Trophoblast cell (in vitro differentiated cells and primary cell): ENCODE data around the gene MMP10. TPM values are rescaled to one million over a fixed set of nuclear protein-coding genes. Genes with fewer than 3 reads are reported as not detected.

Source experiments
- DNase-seq, 2 donors: peaks; one replicate each; pipeline ENCODE4 v3.0.0-alpha.2; 2016
- H2AFZ ChIP-seq: 2 replicates; pipeline ENCODE4 v1.6.1; 2013; ENCODE audit warnings: low read length, moderate library complexity, mild to moderate bottlenecking; ENCODE audit not compliant: insufficient read depth, poor library complexity
- H2AK5ac ChIP-seq: 2 replicates; pipeline ENCODE4 v1.6.1; 2013; ENCODE audit warnings: mild to moderate bottlenecking, low read length
- H2BK120ac ChIP-seq: 2 replicates; pipeline ENCODE4 v1.6.1; 2013; ENCODE audit warnings: low read length, mild to moderate bottlenecking, moderate library complexity; ENCODE audit not compliant: insufficient read depth, poor library complexity
- H2BK12ac ChIP-seq: 2 replicates; pipeline ENCODE4 v1.6.1; 2013; ENCODE audit warnings: mild to moderate bottlenecking, low read length, moderate library complexity
- H2BK5ac ChIP-seq: 2 replicates; pipeline ENCODE4 v1.6.1; 2013; ENCODE audit warnings: low read length, low read depth, moderate library complexity, mild to moderate bottlenecking; ENCODE audit not compliant: poor library complexity
- H3K14ac ChIP-seq: 2 replicates; pipeline ENCODE4 v1.6.1; 2013; ENCODE audit warnings: mild to moderate bottlenecking, low read length
- H3K18ac ChIP-seq: 2 replicates; pipeline ENCODE4 v1.6.1; 2013; ENCODE audit warnings: mild to moderate bottlenecking, low read length
- H3K23ac ChIP-seq: 2 replicates; pipeline ENCODE4 v1.6.1; 2013; ENCODE audit warnings: low read length
- H3K27ac ChIP-seq: 2 replicates; pipeline ENCODE4 v1.5.1; 2013; ENCODE audit warnings: low read depth, mild to moderate bottlenecking, inconsistent platforms, low read length, moderate library complexity
- H3K27me3 ChIP-seq: 2 replicates; pipeline ENCODE4 v1.6.1; 2013; ENCODE audit warnings: inconsistent platforms, mild to moderate bottlenecking, low read length, moderate library complexity; ENCODE audit not compliant: insufficient read depth
- H3K36me3 ChIP-seq, 2 experiments: 1 replicate in 1 of 2; 2 replicates in 1 of 2; pipeline ENCODE4 v1.6.1; 2013; ENCODE audit warnings: low read length in 2 of 2, mild to moderate bottlenecking in 2 of 2, moderate library complexity in 1 of 2; ENCODE audit not compliant: insufficient read depth in 2 of 2, control insufficient read depth in 1 of 2
- H3K4ac ChIP-seq: 2 replicates; pipeline ENCODE4 v1.6.1; 2013; ENCODE audit warnings: low read depth, mild to moderate bottlenecking, low read length, moderate library complexity
- H3K4me1 ChIP-seq, 2 experiments: 1 replicate in 1 of 2; 2 replicates in 1 of 2; pipeline ENCODE4 v1.6.1; 2013; ENCODE audit warnings: low read length in 2 of 2, mild to moderate bottlenecking in 2 of 2, moderate library complexity in 1 of 2; ENCODE audit not compliant: insufficient read depth in 2 of 2, control insufficient read depth in 1 of 2
- H3K4me2 ChIP-seq: 2 replicates; pipeline ENCODE4 v1.6.1; 2013; ENCODE audit warnings: inconsistent platforms, mild to moderate bottlenecking, low read length, moderate library complexity
- H3K4me3 ChIP-seq: 2 replicates; pipeline ENCODE4 v1.5.1; 2013; ENCODE audit warnings: mild to moderate bottlenecking, low read depth, low read length, inconsistent platforms
- H3K79me1 ChIP-seq: one replicate; pipeline ENCODE4 v1.6.1; 2013; ENCODE audit warnings: low read length
- H3K79me2 ChIP-seq: 2 replicates; pipeline ENCODE4 v1.6.1; 2013; ENCODE audit warnings: low read length, mild to moderate bottlenecking; ENCODE audit not compliant: control insufficient read depth, insufficient read depth, poor library complexity
- H3K9ac ChIP-seq: 2 replicates; pipeline ENCODE4 v1.6.1; 2013; ENCODE audit warnings: mild to moderate bottlenecking, low read length
- H3K9me3 ChIP-seq: 2 replicates; pipeline ENCODE4 v1.6.1; 2013; ENCODE audit warnings: low read depth, mild to moderate bottlenecking, control low read depth, inconsistent platforms, low read length; ENCODE audit not compliant: insufficient read depth
- H4K12ac ChIP-seq: 2 replicates; pipeline ENCODE4 v1.6.1; 2013; ENCODE audit warnings: low read depth, mild to moderate bottlenecking, low read length, moderate library complexity
- H4K8ac ChIP-seq: 2 replicates; pipeline ENCODE4 v1.6.1; 2013; ENCODE audit warnings: low read depth, mild to moderate bottlenecking, low read length, moderate library complexity
- H4K91ac ChIP-seq: one replicate; pipeline ENCODE4 v1.6.1; 2013; ENCODE audit warnings: low read depth, mild to moderate bottlenecking, low read length, moderate library complexity
- WGBS: extraction: QIAGEN DNeasy Blood & Tissue Kit; methylation state at CpG from one replicate; pipeline ENCODE4 v1.1.7; 2013; ENCODE audit warnings: missing lambda C conversion rate; ENCODE audit not compliant: insufficient read length, insufficient coverage; ENCODE audit errors: extremely low coverage; 5-methylcytosine and 5-hydroxymethylcytosine counted together
- polyA plus RNA-seq: library from polyadenylated mRNA; stranded (reverse); fragments of 200-250 nt; gene quantifications from 2 replicates; pipeline ENCODE4 v1.2.3, GENCODE V29; 2013

Gene MMP10
- 0.92 and 1.1 TPM in 2 replicates for polyA plus RNA-seq

- no CpG with 5 or more reads among the region's 2 CpGs for WGBS
- H4K91ac ChIP-seq, result no peak within 1 kb of the TSS
- no peak within 1 kb of the TSS for H3K14ac ChIP-seq
- DNase-seq, result peak in 1 of 2 donors; percentile 57
- H3K4ac ChIP-seq, result no peak within 1 kb of the TSS
- H3K79me1 ChIP-seq, result no peaks in the 10 kb centered on the region
- H3K23ac ChIP-seq, result no peak within 1 kb of the TSS
- no peak within 1 kb of the TSS for H3K4me3 ChIP-seq
- no peaks in the 10 kb centered on the region for H3K27me3 ChIP-seq
- H4K12ac ChIP-seq, result no peak within 1 kb of the TSS
- no peak within 1 kb of the TSS for H2BK5ac ChIP-seq
- no peak within 1 kb of the TSS for H3K27ac ChIP-seq
- H2BK12ac ChIP-seq, result no peak within 1 kb of the TSS
- H3K36me3 ChIP-seq, result no peaks in the 10 kb centered on the region
- no peak within 1 kb of the TSS for H2AFZ ChIP-seq
- H4K8ac ChIP-seq, result no peak within 1 kb of the TSS
- H2AK5ac ChIP-seq, result no peak within 1 kb of the TSS
- no peaks in the 10 kb centered on the region for H3K9me3 ChIP-seq
- H3K4me2 ChIP-seq, result no peak within 1 kb of the TSS
- H3K18ac ChIP-seq, result no peak within 1 kb of the TSS
- H3K9ac ChIP-seq, result no peak within 1 kb of the TSS
- H3K79me2 ChIP-seq, result no peaks in the 10 kb centered on the region
- peaks cover 0 to 2% of the 10 kb centered on the region in 2 experiments for H3K4me1 ChIP-seq
- no peak within 1 kb of the TSS for H2BK120ac ChIP-seq
Observed at GRCh38 chr11:102780491-102780918, at the start of gene MMP10. Gene MMP10 (minus strand): TSS chr11:102780628. CDS start chr11:102780591, 37 bp downstream.

- no CpG with 5 or more reads among the region's 6 CpGs for WGBS
- Histone ChIP-seq H3K18ac (no peak overlapping the region), H3K36me3 (no peaks in the 10 kb centered on the region), H3K4me3 (no peak overlapping the region), H3K79me1 (peaks cover 7% of the 10 kb centered on the region), H4K8ac (peak overlapping the region; percentile 2), H3K4ac (no peak overlapping the region), H3K4me1 (peaks cover 4 to 9% of the 10 kb centered on the region in 2 experiments), H3K14ac (no peak overlapping the region), H3K4me2 (no peak overlapping the region), H3K9me3 (peaks cover 6% of the 10 kb centered on the region), H2BK12ac (no peak overlapping the region), H3K23ac (no peak overlapping the region), H4K12ac (no peak overlapping the region), H4K91ac (no peak overlapping the region), H2AK5ac (no peak overlapping the region), H3K27ac (peak overlapping the region; percentile 23), H2BK5ac (no peak overlapping the region), H3K27me3 (no peaks in the 10 kb centered on the region), H3K79me2 (no peaks in the 10 kb centered on the region), H2BK120ac (no peak overlapping the region), H3K9ac (no peak overlapping the region), H2AFZ (no peak overlapping the region)
- no peak for DNase-seq
Observed at GRCh38 chr11:102829316-102830000, 49.0 kb upstream of the MMP10 start.

- Histone ChIP-seq H3K79me2 (no peaks in the 10 kb centered on the region), H3K23ac (no peak overlapping the region), H4K12ac (no peak overlapping the region), H3K4me1 (peaks cover 1 to 4% of the 10 kb centered on the region in 2 experiments), H3K4me2 (no peak overlapping the region), H4K91ac (no peak overlapping the region), H3K9me3 (peaks cover 6% of the 10 kb centered on the region), H3K18ac (no peak overlapping the region), H2AK5ac (no peak overlapping the region), H3K4ac (no peak overlapping the region), H3K27me3 (no peaks in the 10 kb centered on the region), H2AFZ (no peak overlapping the region), H4K8ac (no peak overlapping the region), H3K27ac (no peak overlapping the region), H3K36me3 (no peaks in the 10 kb centered on the region), H2BK5ac (no peak overlapping the region), H3K79me1 (peaks cover 3% of the 10 kb centered on the region), H3K14ac (no peak overlapping the region), H2BK12ac (no peak overlapping the region), H2BK120ac (no peak overlapping the region), H3K4me3 (no peak overlapping the region), H3K9ac (no peak overlapping the region)
- no CpG with 5 or more reads among the region's 1 CpG for WGBS
- peak in 1 of 2 donors; percentile 27 for DNase-seq
Observed at GRCh38 chr11:102824556-102824955, 44.1 kb upstream of the MMP10 start.

- no peaks in the 10 kb centered on the region for H3K9me3 ChIP-seq
- H3K9ac ChIP-seq, result no peak overlapping the region
- H3K23ac ChIP-seq, result no peak overlapping the region
- H3K14ac ChIP-seq, result no peak overlapping the region
- H3K79me2 ChIP-seq, result no peaks in the 10 kb centered on the region
- H4K8ac ChIP-seq, result no peak overlapping the region
- H2BK5ac ChIP-seq, result no peak overlapping the region
- no peak overlapping the region for H3K4me3 ChIP-seq
- no CpG with 5 or more reads among the region's 6 CpGs for WGBS
- no peak overlapping the region for H2BK12ac ChIP-seq
- H3K4ac ChIP-seq, result no peak overlapping the region
- H3K27ac ChIP-seq, result no peak overlapping the region
- H3K18ac ChIP-seq, result no peak overlapping the region
- H4K12ac ChIP-seq, result no peak overlapping the region
- H3K79me1 ChIP-seq, result no peaks in the 10 kb centered on the region
- H2AFZ ChIP-seq, result no peak overlapping the region
- no peak overlapping the region for H4K91ac ChIP-seq
- H3K36me3 ChIP-seq, result no peaks in the 10 kb centered on the region
- H3K4me2 ChIP-seq, result no peak overlapping the region
- H2AK5ac ChIP-seq, result no peak overlapping the region
- H2BK120ac ChIP-seq, result no peak overlapping the region
- H3K27me3 ChIP-seq, result no peaks in the 10 kb centered on the region
- H3K4me1 ChIP-seq, result no peaks in the 10 kb centered on the region
- DNase-seq, result no peak
Observed at GRCh38 chr11:102819491-102819890, 39.1 kb upstream of the MMP10 start.
